Stimulated activated naive CD8-positive, alpha-beta T cell treated with anti-CD3 and anti-CD28 coated beads, Interleukin-15, amount 100 ng/mL, for 72 hours (primary cell): ENCODE results near the gene CUX1.

Source experiments
- ATAC-seq: fragments of 150-1000 bp; cut with Tn5 transposase; 2 replicates; pipeline ENCODE4 v1.10.0; 2021; ENCODE audit warnings: mild to moderate bottlenecking, moderate library complexity
- DNase-seq, 2 donors: peaks; one replicate each; pipeline ENCODE4 v3.0.0; 2021 to 2022
- H3K27ac Mint-ChIP-seq, 2 donors: one replicate each; pipeline ENCODE4 v1.8.0; 2022; ENCODE audit warnings: mild to moderate bottlenecking in 2 of 2, mixed read lengths in 2 of 2, moderate library complexity in 2 of 2
- H3K27me3 Mint-ChIP-seq: one replicate; pipeline ENCODE4 v1.8.0; 2022; ENCODE audit warnings: mixed read lengths
- H3K4me1 Mint-ChIP-seq: one replicate; pipeline ENCODE4 v1.8.0; 2022; ENCODE audit warnings: mild to moderate bottlenecking, mixed read lengths
- H3K4me3 Mint-ChIP-seq, 2 donors: one replicate each; pipeline ENCODE4 v1.8.0; 2022; ENCODE audit warnings: mild to moderate bottlenecking in 2 of 2, mixed read lengths in 2 of 2, moderate library complexity in 1 of 2
- H3K9me3 Mint-ChIP-seq, 2 donors: one replicate each; pipeline ENCODE4 v1.8.0; 2022; ENCODE audit warnings: mixed read lengths in 2 of 2

CUX1 gene

DNA sequence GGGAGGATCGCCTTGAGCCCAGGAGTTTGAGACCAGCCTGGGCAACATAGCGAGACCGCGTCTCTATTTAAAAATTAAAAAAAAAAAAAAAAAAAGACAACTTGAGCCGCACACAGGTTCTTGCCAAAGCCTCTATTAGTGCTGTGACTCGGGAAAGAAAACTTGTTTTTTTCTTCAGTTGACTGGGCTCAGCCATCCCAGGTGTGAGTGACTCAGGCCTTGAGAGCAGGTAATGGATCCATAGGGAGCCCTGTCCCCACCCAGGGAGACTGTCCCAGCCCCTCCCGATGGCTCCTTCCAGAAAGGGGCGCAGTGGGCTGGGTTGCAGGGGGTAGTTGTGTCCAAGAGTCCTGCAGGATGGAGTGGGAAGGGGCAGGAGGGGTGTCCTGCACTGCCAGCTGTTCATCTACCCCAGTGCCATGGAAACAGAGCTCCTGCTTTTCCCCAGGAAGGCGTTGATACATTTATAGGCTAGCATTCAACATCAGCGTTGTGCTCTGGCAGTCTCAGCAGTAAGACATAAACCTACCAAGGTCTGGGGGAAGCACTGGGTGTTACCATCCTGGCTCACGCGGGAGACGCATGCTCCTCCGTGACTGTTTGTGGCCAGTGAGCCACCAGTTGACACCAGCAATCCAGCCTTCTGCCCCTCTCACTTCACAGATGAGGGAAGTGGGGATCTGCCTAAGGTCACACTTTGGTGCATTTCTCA is 126.6 kb downstream of the CUX1 start:
- Mint-ChIP-seq H3K4me3 (no peak overlapping the region), H3K27ac (no peak overlapping the region), H3K27me3 (no peaks in the 10 kb centered on the region), H3K9me3 (no peaks in the 10 kb centered on the region), H3K4me1 (peaks cover 16% of the 10 kb centered on the region)
- ATAC-seq (no peak), DNase-seq (no peak)

DNA sequence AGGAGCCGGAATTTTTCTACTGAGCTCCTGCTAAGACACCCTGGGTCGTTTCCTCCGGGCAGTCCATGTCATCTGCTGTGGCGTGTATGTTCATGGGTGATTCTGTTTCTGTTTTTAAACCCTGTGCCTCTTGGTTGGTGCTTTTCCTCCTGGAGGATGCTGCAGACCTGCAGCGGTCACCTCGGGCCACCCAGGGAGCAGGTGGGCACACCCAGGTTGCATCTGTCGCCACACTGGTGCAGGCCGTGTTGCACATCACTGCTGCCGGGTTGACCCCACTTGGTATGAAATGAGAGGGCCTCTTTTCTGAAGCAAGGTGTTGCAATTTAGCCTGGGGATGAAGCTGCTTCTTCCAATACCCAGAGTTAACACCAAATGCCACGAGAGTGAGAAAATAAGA is 127.2 kb downstream of the CUX1 start:
- Mint-ChIP-seq H3K27ac (no peak overlapping the region), H3K27me3 (no peaks in the 10 kb centered on the region), H3K4me3 (no peak overlapping the region), H3K9me3 (no peaks in the 10 kb centered on the region), H3K4me1 (peaks cover 16% of the 10 kb centered on the region)
- ATAC-seq, result no peak
- no peak for DNase-seq

DNA sequence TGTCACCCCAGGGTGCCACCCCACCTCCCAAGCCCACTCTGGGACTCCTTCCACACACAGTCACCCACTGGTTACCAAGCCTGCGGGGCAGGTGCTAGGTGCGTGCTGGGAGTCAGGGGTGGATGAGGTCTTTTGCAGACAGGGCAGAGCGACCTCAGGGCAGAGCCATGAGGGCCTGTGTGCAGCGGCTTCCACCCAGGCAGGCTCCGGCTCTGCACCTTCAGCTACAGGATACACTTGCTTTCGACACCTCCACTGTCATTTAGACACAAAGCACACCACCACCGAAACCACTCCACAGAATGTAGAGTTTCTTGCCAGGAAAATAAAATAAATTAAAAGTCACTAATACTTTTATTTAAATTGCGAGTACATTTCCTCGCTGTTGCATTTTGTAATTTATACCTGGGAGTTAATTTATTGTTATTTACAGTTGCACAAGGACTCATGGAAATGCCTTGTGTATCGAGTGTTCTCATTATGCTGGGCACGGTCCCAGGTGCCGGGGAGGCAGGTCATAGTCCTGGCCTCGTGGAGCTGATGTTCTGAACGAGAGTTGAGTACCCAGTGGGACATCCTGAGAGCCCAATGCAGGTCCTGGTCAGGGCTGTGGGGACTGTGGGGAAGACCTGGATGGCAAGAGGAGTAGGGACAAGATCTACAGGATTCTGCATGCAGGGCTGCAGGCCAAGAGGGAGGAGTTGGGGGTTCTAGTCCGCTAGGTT is 127.8 kb downstream of the CUX1 start:
- peak overlapping the region in 1 of 2 donors; percentile 31 for H3K27ac Mint-ChIP-seq
- no peak for DNase-seq
- H3K4me3 Mint-ChIP-seq, result no peak overlapping the region
- H3K27me3 Mint-ChIP-seq, result no peaks in the 10 kb centered on the region
- ATAC-seq, result no peak
- no peaks in the 10 kb centered on the region for H3K9me3 Mint-ChIP-seq
- H3K4me1 Mint-ChIP-seq, result peaks cover 16% of the 10 kb centered on the region

- H3K27me3 Mint-ChIP-seq, result no peaks in the 10 kb centered on the region
- peaks cover 6% of the 10 kb centered on the region for H3K4me1 Mint-ChIP-seq
- H3K4me3 Mint-ChIP-seq, result no peak overlapping the region
- ATAC-seq (no peak), DNase-seq (no peak)
- H3K9me3 Mint-ChIP-seq, result no peaks in the 10 kb centered on the region
- no peak overlapping the region for H3K27ac Mint-ChIP-seq
These were observed 130.5 kb downstream of the CUX1 start for GRCh38 chr7:101947899-101948298.

DNA sequence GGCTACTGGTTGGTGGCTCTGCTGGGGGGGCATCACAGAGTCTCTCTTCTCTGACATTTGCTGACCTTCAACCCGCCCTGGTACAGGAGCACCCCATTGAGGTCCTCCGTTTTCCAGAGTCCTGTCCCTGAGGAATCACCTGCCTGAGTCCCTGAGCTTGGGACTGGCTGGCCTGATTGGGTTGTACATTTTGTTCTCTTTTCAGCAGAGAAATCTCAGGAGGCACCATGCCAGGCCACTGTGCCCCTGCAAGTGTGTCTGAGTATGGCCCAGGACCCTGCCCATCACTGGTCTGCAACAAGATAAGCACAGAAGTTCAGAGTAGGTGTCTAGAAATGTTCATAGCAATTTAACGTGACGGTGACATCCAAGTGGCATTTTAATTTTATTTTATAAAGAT is 131.2 kb downstream of the CUX1 start:
- Mint-ChIP-seq H3K4me1 (peaks cover 14% of the 10 kb centered on the region), H3K27me3 (no peaks in the 10 kb centered on the region), H3K27ac (no peak overlapping the region), H3K4me3 (no peak overlapping the region), H3K9me3 (no peaks in the 10 kb centered on the region)
- ATAC-seq (no peak), DNase-seq (no peak)

GRCh38 chr7:101950450-101951119 is 133.2 kb downstream of the CUX1 start:
- Mint-ChIP-seq H3K4me1 (peaks cover 33% of the 10 kb centered on the region), H3K27me3 (no peaks in the 10 kb centered on the region), H3K27ac (peak overlapping the region in 1 of 2 donors; percentile 3), H3K4me3 (no peak overlapping the region), H3K9me3 (no peaks in the 10 kb centered on the region)
- no peak for ATAC-seq
- no peak for DNase-seq

GRCh38 chr7:101951757-101952156 is 134.3 kb downstream of the CUX1 start:
- H3K4me1 Mint-ChIP-seq, result peaks cover 38% of the 10 kb centered on the region
- H3K4me3 Mint-ChIP-seq, result no peak overlapping the region
- DNase-seq (no peak), ATAC-seq (no peak)
- H3K27ac Mint-ChIP-seq, result no peak overlapping the region
- H3K9me3 Mint-ChIP-seq, result no peaks in the 10 kb centered on the region
- H3K27me3 Mint-ChIP-seq, result no peaks in the 10 kb centered on the region

GRCh38 chr7:101952355-101953247 is 135.2 kb downstream of the CUX1 start:
- H3K27ac Mint-ChIP-seq, result peak overlapping the region; percentile 57 to 80
- no peaks in the 10 kb centered on the region for H3K9me3 Mint-ChIP-seq
- DNase-seq, result no peak
- peak overlapping the region in 1 of 2 donors; percentile 28 for H3K4me3 Mint-ChIP-seq
- peaks cover 44% of the 10 kb centered on the region for H3K4me1 Mint-ChIP-seq
- no peak for ATAC-seq
- H3K27me3 Mint-ChIP-seq, result no peaks in the 10 kb centered on the region

GRCh38 chr7:101953248-101953819 is 135.9 kb downstream of the CUX1 start:
- ATAC-seq (peak; percentile 83), DNase-seq (no peak)
- Mint-ChIP-seq H3K9me3 (no peaks in the 10 kb centered on the region), H3K4me1 (peaks cover 50% of the 10 kb centered on the region), H3K27me3 (no peaks in the 10 kb centered on the region), H3K4me3 (peak overlapping the region; percentile 28 to 50), H3K27ac (peak overlapping the region; percentile 57 to 74)

DNA sequence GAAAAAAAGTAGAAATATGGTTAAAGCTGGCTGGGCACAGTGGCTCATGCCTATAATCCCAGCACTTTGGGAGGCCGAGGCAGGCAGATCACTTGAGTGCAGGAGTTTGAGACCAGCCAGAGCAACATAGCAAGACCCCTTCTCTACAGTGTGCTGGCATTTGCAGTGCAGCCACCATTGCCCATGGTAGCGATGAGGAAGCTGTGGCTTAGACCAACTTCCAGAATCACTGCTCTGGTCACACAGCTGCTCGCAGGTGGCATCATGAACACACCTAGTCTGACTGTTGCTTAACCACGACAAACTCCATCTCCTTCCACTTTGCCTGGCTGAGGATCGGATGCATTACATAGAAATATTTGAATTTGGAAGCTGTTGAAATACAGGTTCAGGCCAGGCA is 137.1 kb downstream of the CUX1 start:
- no peaks in the 10 kb centered on the region for H3K27me3 Mint-ChIP-seq
- H3K4me1 Mint-ChIP-seq, result peaks cover 51% of the 10 kb centered on the region
- H3K9me3 Mint-ChIP-seq, result no peaks in the 10 kb centered on the region
- no peak overlapping the region for H3K4me3 Mint-ChIP-seq
- DNase-seq (no peak), ATAC-seq (no peak)
- no peak overlapping the region for H3K27ac Mint-ChIP-seq

DNA sequence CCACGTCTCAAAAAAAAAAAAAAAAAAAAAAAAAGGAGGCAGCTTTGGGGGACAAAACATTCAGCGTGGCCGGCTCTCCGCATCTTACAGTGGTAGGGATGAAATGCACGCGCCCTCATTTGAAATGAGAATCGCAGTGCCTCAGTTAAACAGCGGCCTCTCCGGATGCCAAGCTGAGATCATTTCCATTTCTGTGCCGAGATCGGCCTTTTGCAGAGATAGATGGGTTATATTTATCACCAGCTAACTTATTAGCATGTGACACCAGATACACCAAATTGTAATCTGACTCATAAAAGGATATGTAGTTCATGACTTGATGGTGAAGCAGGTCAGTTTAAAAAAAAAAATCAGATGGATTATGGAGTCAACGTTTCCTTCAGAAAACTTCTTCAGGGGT is 138.7 kb downstream of the CUX1 start:
- H3K4me1 Mint-ChIP-seq, result peaks cover 51% of the 10 kb centered on the region
- H3K4me3 Mint-ChIP-seq, result no peak overlapping the region
- no peak for ATAC-seq
- no peaks in the 10 kb centered on the region for H3K9me3 Mint-ChIP-seq
- H3K27me3 Mint-ChIP-seq, result no peaks in the 10 kb centered on the region
- no peak for DNase-seq
- H3K27ac Mint-ChIP-seq, result no peak overlapping the region

DNA sequence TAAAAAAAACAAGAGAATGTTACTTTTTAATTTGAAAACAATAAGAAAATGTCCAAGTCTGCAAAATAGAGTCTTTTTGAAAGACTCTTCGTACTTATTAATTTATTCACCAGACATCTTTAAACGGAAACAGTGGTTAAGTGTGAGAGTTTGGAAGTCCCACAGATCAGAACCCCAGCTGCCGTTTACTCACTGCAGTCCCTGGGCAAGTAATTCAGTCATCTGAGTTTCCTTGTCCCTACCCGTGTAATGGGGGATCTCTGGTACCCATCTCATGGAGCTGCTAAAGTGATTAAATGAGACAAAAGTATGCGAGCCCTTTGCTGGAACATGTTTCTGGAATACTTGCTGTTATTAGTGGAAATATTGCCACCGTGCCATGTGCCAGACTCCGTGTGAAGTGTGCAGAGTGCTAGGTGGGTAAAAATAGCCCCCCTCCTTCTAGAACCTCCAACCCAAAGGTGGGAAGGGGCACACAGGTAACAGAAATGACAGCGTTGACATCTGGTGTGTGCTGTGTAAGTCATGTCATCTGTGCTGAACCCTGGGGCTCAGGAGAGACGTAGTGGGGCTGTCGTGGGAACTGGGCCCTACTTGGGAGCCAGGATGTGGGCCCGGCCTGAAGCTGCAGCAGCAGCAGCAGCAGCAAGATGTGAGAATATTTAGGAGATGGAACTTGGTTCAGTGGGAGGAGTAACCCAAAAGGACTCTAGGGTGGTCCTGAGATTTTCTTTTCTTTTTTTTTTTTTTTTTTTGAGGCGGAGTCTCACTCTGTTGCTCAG is 140.5 kb downstream of the CUX1 start:
- Mint-ChIP-seq H3K9me3 (no peaks in the 10 kb centered on the region), H3K4me1 (peaks cover 44% of the 10 kb centered on the region), H3K27me3 (no peaks in the 10 kb centered on the region), H3K27ac (no peak overlapping the region), H3K4me3 (no peak overlapping the region)
- DNase-seq (no peak), ATAC-seq (no peak)

DNA sequence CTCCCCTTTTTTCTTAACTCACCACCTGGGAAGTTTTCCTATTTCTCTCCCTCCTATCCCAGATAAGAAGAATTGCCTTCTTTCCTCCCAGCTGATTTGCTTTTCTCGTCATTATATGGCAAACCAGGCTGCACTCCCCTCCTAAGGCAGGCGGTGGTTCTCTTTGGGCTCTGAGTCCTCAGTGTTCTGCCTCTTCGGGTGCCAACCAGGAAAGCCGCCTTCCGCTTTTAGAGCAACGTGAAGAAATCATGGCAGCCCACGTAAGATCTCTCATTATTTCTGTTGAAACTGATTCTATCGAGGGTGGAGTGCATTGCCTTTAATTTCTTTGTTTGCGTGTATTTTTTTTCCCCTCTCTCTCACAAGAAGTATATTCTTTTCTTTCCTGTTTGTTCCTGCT is 141.9 kb downstream of the CUX1 start:
- peaks cover 30% of the 10 kb centered on the region for H3K4me1 Mint-ChIP-seq
- no peak for ATAC-seq

GRCh38 chr7:101959829-101960228 is 142.4 kb downstream of the CUX1 start:
- no peak for DNase-seq
- Mint-ChIP-seq H3K27me3 (no peaks in the 10 kb centered on the region), H3K9me3 (no peaks in the 10 kb centered on the region), H3K4me1 (peaks cover 25% of the 10 kb centered on the region), H3K27ac (no peak overlapping the region), H3K4me3 (no peak overlapping the region)
- ATAC-seq, result no peak

More for the DNA sequence above, 141.9 kb downstream of the CUX1 start:
- no peaks in the 10 kb centered on the region for H3K9me3 Mint-ChIP-seq
- H3K27ac Mint-ChIP-seq, result no peak overlapping the region
- H3K4me3 Mint-ChIP-seq, result no peak overlapping the region
- H3K27me3 Mint-ChIP-seq, result no peaks in the 10 kb centered on the region
- DNase-seq, result no peak
